Right kidney (tissue), 1 donor: ENCODE results near the gene ISM1.
"Not testable (repeated sequence)": the region's sequence is repeated elsewhere in the genome, so short reads cannot be mapped to it uniquely, and the experiment has no call there.

Experiments
- DNase-seq: peaks from one replicate; pipeline ENCODE4 v3.0.0-alpha.2; 2016

The ISM1 gene

GRCh38 chr20:13221673-13222318 lies 722 bp downstream of the ISM1 start:
- peak; percentile 79 for DNase-seq

- no peak for DNase-seq
These were observed 1.2 kb downstream of the ISM1 start for GRCh38 chr20:13222319-13222716.

GRCh38 chr20:13223736-13224520 lies 2.9 kb downstream of the ISM1 start:
- DNase-seq = no peak

GRCh38 chr20:13226367-13226766 lies 5.3 kb downstream of the ISM1 start:
- DNase-seq = no peak

- no peak for DNase-seq
These were observed 7.7 kb downstream of the ISM1 start for GRCh38 chr20:13228771-13229170.

GRCh38 chr20:13229538-13229937 lies 8.5 kb downstream of the ISM1 start:
- DNase-seq = no peak

- DNase-seq = peak; percentile 31
These were observed 10.1 kb downstream of the ISM1 start for GRCh38 chr20:13231031-13231752.

GRCh38 chr20:13232999-13233398 lies 11.9 kb downstream of the ISM1 start:
- DNase-seq = no peak

GRCh38 chr20:13234961-13235360 lies 13.9 kb downstream of the ISM1 start:
- no peak for DNase-seq

- DNase-seq = not testable (repeated sequence)
These were observed 15.3 kb downstream of the ISM1 start for GRCh38 chr20:13236360-13236759.

GRCh38 chr20:13236990-13237720 lies 16.1 kb downstream of the ISM1 start:
- DNase-seq = no peak

- no peak for DNase-seq
These were observed 17.1 kb downstream of the ISM1 start for GRCh38 chr20:13238001-13238653.

- no peak for DNase-seq
These were observed 22.8 kb downstream of the ISM1 start for GRCh38 chr20:13243826-13244376.

- DNase-seq = no peak
These were observed 24.2 kb downstream of the ISM1 start for GRCh38 chr20:13245250-13245723.

GRCh38 chr20:13249118-13249797 lies 28.2 kb downstream of the ISM1 start:
- DNase-seq = no peak

- DNase-seq = no peak
These were observed 28.7 kb downstream of the ISM1 start for GRCh38 chr20:13249798-13250170.

GRCh38 chr20:13250251-13250650 lies 29.2 kb downstream of the ISM1 start:
- DNase-seq = no peak

- no peak for DNase-seq
These were observed 30.2 kb downstream of the ISM1 start for GRCh38 chr20:13251106-13251903.

GRCh38 chr20:13251904-13252297 lies 30.8 kb downstream of the ISM1 start:
- no peak for DNase-seq

- DNase-seq = no peak
These were observed 34.3 kb downstream of the ISM1 start for GRCh38 chr20:13255356-13255755.
